Measurements from ENCODE around the gene DIRAS2. TPM values are rescaled to one million over a fixed set of nuclear protein-coding genes. Genes with fewer than 3 reads are reported as not detected.

The DIRAS2 gene
- total and polyA plus RNA-seq, 2 of the 13 experiments (the other 11 are each of a cell fraction or from before 2014, with no cell fraction given) = not detected

- Histone ChIP-seq H3K4me3 (replicated peaks in 1 of 3; ENCODE audit: insufficient read depth in 1 of 3, low read depth in 2 of 3, low read length in 3 of 3) (no peak overlapping the region), H3K79me2 (ENCODE audit: insufficient read depth, low read length) (no peaks in the 10 kb centered on the region), H3K9me3 (ENCODE audit: low read length) (no peaks in the 10 kb centered on the region), H3K27me3 (ENCODE audit: control insufficient read depth in 1 of 2, insufficient read depth in 2 of 2, low read length in 2 of 2) (peaks cover 0 to 6% of the 10 kb centered on the region in 2 experiments; a peak in 1 of 5 replicates), H3K9ac (ENCODE audit: insufficient read depth, low read depth, low read length) (no peak overlapping the region), H3K27ac (ENCODE audit: extremely low read length, insufficient read depth, low read length) (no peak overlapping the region), H3K36me3 (replicated peaks in 1 of 2; ENCODE audit: control insufficient read depth in 1 of 2, insufficient read depth in 2 of 2, low read length in 2 of 2) (no peaks in the 10 kb centered on the region), H3K4me2 (ENCODE audit: low read depth, low read length) (no peak overlapping the region), H2AFZ (ENCODE audit: low read length) (no peak overlapping the region), H4K20me1 (ENCODE audit: insufficient read depth, low read length) (no peaks in the 10 kb centered on the region), H3K4me1 (ENCODE audit: insufficient read depth, low read length) (no peaks in the 10 kb centered on the region)
- intact Hi-C loops (cut with micrococcal nuclease; ENCODE audit: unreplicated experiment) (no loop called here), in situ Hi-C loops (cut with HindIII; ENCODE audit: extremely low pct_ligation_motif_present, low pct_unique_long_range_greater_than_20kb) (no loop called here)
- ChIA-PET CTCF (ENCODE audit: low intra/inter-chr PET ratio, low total read pairs) (no interaction called here), POLR2A (no interaction called here)
- FAIRE-seq (no peak), ATAC-seq (no peak), DNase-seq (ENCODE audit: low spot score) (no peak)
- TF ChIP-seq ZBTB42 (CRISPR knock-in tag; IDR thresholded peaks at IDR 0.05) (no peak), KMT2B (CRISPR knock-in tag; IDR thresholded peaks at IDR 0.05) (no peak), MED13 (CRISPR knock-in tag; IDR thresholded peaks at IDR 0.05) (no peak), ZNF678 (CRISPR knock-in tag; IDR thresholded peaks at IDR 0.05) (no peak), SMAD3 (CRISPR knock-in tag; IDR thresholded peaks at IDR 0.05) (no peak), RAD21 (CRISPR knock-in tag; IDR thresholded peaks at IDR 0.05) (no peak), THRA (CRISPR knock-in tag; IDR thresholded peaks at IDR 0.05; ENCODE audit: borderline replicate concordance) (no peak), TFAP4 (IDR thresholded peaks at IDR 0.05; ENCODE audit: borderline replicate concordance, low read depth) (no peak), HMGXB4 (CRISPR knock-in tag; IDR thresholded peaks at IDR 0.05; ENCODE audit: borderline replicate concordance in 1 of 2, low read depth in 1 of 2) (no peak), ZNF546 (CRISPR knock-in tag; conservative IDR thresholded peaks at IDR 0.05) (no peak), JUNB (CRISPR knock-in tag; IDR thresholded peaks at IDR 0.05; ENCODE audit: borderline replicate concordance) (no peak), HBP1 (CRISPR knock-in tag; IDR thresholded peaks at IDR 0.05; ENCODE audit: low read depth) (no peak), TIGD3 (CRISPR knock-in tag; IDR thresholded peaks at IDR 0.05; ENCODE audit: borderline replicate concordance) (no peak), BCL6 (CRISPR knock-in tag; IDR thresholded peaks at IDR 0.05) (no peak)
- no TSS peak for BruUV-seq (replicated peaks)
- 0% methylated on average over 1 of the region's 3 CpGs for WGBS (ENCODE audit: low lambda C conversion rate)
Observed at GRCh38 chr9:90611568-90611967, 31.1 kb downstream of the DIRAS2 start.
